NCI-H1930 (cell line): ENCODE data around the gene OR13H1.
"Not testable (repeated sequence)": the region's sequence is repeated elsewhere in the genome, so short reads cannot be mapped to it uniquely, and the experiment has no call there.

ENCODE experiments used
- DNase-seq, 2 experiments: peaks; one replicate each; lab custom pipeline; 2025; lab: John Stamatoyannopoulos, UW

Gene OR13H1, protein sequence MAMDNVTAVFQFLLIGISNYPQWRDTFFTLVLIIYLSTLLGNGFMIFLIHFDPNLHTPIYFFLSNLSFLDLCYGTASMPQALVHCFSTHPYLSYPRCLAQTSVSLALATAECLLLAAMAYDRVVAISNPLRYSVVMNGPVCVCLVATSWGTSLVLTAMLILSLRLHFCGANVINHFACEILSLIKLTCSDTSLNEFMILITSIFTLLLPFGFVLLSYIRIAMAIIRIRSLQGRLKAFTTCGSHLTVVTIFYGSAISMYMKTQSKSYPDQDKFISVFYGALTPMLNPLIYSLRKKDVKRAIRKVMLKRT

DNA sequence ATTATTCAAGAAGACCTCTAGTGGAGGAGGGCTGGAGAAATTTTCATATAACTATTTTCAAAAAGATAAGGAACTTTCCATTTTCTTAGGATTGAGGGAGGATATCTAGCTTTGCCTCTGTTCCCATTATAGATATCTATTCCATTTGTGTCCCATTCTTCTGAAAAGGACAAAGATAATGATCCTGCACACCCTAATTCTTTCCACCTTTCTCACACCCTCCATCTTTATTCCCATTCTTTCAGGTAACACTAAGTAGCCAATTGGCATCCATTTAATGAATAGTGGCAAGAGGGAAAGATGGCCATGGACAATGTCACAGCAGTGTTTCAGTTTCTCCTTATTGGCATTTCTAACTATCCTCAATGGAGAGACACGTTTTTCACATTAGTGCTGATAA lies at the start of gene OR13H1:
OR13H1 (plus strand) TSS at position 301 of the 400 bp plus-strand sequence; CDS start at position 301, 0 bp downstream.
- DNase-seq, result no peak

DNA sequence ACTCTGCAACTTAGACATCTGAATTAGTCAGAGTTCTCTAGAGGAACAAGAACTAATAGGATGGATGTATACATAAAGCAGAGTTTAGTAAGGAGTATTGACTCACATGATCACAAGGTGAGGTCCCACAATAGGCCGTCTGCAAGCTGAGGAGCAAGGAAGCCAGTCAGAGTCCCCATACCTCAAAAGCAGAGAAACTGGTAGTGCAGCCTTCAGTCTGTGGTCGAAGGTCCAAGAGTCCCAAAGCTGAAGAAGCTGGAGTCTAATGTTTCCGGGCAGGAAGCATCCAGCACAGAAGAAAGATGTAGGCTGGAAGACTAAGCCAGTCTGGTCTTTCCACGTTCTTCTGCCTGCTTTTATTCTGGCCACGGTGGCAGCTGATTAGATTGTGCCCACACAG lies 42.3 kb upstream of the OR13H1 start:
- DNase-seq, result not testable (repeated sequence)

DNA sequence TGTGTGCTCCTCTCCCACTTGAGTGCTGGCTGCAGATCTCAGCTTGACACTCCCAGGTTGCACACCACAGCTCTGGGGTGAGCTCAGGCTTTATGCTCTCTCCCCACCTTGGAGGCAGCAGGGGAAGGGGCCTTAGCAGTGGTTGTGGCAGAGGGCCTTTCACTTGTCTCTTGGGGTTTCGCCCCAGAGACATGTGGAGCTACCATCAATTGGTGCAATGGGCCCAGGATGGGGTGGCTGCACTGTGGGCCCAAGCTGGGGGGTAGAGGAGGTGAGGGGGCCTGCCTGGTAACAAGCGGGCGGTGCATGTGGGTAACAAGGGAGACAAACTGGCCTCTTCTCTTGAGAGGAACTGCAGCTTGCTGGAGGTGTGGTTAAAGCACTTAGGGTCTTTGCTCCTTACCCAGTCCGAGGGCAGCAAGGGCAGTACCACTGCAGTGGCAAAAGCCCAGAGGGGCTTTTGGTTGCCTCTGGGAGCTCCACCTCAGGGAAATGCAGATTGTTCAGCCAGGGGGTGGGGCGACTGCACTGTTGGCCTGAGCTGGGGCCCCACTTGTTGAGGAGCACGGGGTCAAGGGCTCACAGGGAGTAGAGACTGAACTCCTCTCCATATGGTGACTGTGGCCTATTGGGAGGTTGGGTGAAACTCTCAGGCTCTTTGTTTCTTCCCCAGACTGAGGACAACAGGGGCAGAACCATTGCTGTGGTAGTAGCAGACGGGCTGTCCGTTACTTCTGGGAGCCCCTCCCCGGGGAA lies 30.5 kb upstream of the OR13H1 start:
- DNase-seq, result no peak

DNA sequence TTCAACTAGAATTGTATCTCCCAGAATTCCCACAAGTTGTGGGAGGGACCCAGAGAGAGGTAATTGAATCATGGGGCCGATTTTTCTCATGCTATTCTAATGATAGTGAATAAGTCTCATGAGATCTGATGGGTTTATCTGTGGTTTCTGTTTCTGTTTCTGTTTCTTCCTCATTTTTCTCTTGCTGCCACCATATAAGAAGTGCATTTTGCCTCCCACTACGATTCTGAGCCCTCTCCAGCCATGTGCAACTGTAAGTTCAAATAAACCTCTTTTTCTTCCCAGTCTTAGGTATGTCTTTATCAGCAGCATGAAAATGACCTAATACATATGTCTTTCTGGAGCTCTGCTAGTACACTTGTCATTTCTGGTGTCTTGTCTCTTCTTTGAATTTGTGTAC lies 22.1 kb upstream of the OR13H1 start:
- no peak for DNase-seq

DNA sequence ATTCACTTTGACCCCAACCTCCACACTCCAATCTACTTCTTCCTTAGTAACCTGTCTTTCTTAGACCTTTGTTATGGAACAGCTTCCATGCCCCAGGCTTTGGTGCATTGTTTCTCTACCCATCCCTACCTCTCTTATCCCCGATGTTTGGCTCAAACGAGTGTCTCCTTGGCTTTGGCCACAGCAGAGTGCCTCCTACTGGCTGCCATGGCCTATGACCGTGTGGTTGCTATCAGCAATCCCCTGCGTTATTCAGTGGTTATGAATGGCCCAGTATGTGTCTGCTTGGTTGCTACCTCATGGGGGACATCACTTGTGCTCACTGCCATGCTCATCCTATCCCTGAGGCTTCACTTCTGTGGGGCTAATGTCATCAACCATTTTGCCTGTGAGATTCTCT lies 344 bp downstream of the OR13H1 start:
- no peak for DNase-seq

DNA sequence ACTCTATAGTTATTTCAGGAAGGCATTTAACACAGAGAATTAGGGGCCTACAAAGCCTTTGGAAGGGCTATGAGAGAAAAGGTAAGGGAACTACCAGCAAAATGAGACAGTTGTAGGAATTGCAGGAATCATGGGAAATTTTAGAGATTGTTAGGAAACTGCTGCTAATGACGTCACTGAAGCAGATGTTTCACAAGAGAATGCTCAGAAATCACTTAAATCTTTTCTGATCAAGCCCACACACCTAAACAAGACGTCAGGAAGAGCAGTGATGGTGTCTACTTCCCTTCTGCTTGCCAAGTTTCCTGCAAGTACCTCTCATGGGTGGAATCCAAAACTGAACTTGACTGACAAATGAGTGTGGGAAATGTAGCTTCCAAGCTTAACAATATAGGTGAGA lies 5.1 kb downstream of the OR13H1 start:
- DNase-seq, result no peak

DNA sequence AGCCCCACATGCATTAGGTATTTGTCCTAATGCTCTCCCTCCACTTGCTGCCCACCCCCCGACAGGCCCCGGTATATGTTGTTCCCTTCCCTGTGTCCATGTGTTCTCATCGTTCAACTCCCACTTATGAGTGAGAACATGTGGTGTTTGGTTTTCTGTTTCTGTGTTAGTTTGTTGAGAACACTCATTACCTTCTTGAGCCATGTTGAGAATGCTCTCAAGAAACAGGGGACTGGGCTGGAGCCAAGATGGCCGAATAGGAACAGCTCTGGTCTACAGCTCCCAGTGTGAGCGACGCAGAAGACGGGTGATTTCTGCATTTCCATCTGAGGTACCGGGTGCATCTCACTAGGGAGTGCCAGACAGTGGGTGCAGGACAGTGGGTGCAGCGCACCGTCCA lies 8.6 kb downstream of the OR13H1 start:
- not testable (repeated sequence) for DNase-seq

DNA sequence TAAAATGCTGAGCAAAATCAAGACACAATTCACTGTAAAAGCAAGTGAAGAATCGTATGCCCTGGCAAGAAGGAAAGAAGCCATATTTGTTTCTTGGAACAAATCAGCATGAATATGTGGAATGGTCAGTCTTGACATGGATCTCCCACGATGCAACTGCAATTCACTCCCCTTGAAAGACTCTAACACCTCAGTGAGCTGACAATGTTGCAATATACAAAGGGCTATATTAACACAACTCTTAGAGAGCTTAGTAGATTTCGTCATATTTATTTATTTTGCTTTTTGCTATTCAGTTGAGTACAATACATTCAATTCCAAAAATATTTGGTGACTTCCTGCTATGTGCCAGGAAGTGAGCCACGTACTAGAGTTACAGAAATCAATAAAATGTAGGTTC lies 14.7 kb downstream of the OR13H1 start:
- DNase-seq, result no peak

DNA sequence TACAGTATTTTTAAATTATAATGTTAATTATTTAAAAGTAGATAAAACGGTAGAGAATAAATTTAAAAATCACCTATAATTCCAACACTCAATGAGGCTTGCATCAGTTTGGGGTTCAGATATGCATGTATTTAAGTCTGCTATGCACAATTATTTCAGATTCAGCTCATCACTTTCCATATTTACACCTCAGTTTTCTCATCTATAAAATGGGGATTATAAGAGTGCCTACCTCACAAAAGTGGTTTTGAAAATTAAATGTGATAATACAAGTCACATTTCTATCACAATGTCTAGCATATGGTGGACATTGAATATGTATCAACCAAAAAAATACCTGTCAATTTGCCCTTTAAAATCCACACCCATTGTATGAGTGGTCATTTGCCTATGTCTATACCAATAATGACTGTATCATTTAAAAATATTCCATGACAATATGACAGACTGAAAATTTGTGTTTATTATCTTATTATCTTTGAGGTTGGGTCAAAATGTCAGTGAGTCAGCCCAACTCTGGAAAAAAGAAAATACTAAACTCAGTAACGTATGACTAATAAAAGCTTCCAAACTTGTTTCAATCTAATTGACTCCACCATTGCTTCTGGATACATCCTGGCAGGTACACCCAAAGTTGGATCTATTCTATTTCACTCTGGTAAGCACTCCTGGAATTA lies 20.8 kb downstream of the OR13H1 start:
- DNase-seq, result no peak

DNA sequence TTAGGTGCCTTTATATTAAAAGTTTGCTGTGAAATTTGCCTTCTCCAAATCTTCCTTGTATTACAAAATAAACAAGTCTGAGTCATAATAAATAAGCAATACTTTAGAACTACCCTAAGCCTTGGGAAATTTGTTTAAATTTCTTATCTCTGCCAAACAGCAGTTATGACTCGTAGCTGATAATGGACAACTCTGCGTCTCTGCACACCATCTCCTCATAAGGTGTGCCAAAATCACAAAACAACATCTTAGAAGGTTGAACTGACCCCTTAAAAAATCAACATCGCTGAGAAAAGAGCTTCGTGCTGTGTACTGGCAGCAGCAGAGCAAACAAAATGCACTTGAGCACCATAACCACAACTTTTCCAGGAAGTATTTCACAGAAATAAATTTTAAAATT lies 22.0 kb downstream of the OR13H1 start:
- no peak for DNase-seq

DNA sequence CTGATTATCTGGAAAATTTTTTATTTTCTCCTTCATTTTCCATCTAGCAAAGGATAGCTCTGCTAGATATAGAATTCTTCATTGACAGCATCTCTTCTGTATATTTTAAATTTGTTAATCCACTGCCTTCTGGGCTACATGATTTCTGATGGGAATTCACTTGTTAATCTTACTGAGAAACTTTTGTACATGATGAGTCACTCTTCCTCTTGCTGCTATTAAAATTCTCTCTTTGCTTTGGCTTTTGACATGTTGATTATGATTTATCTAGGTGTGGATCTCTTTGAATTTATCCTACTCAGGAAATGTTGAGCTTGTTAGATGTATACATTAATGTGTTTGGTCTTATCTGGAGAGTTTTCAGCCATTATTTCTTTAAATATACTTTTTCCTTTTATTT lies 27.5 kb downstream of the OR13H1 start:
- no peak for DNase-seq

DNA sequence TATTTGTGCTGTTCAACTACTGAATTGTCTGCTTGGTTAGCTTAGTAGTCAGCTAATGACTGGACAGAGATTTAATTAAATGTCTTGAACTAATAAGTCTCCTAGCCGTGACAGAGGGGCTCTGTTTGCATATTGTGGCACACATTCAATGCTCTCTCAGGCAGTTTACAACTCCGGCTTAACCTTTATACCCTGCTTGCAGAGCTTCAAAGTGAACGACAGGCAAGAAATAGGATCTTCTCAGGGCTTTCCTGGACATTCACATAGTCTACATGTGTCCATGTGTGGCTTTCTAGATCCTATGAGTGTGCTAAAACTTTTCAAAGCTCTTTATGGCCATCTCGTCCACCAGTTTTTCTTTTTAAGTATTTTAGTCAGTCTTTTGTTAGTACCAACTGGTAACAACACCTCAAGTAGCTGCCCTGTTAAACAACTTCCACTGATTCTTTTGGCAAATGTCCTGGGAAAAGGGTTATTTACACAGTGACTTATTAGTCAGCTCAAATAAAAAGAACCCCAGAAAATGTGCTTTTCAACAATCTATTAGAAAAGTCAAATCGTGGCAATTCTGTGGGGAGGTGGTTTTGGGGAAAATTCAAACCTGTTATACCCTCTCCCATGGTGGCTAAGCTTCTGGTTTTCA lies 28.6 kb downstream of the OR13H1 start:
- no peak for DNase-seq

DNA sequence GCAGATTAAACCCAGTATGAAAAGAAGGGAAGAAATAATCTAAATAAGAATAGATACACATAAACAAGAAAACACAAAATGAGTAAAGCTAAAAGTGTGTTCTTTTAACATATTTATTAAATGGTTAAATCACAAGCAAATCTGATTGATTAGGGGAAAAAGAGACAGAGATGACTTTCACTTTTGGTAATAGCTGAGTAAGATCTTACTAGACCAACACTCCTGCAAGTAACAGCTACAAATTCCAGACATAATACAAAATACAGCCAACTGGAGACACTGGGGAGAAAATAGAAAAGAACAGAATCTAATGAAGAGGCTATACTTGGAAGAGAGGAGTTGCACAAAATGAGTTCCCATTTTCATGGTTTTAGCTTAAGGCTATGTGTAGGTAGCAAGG lies 33.5 kb downstream of the OR13H1 start:
- DNase-seq, result no peak

DNA sequence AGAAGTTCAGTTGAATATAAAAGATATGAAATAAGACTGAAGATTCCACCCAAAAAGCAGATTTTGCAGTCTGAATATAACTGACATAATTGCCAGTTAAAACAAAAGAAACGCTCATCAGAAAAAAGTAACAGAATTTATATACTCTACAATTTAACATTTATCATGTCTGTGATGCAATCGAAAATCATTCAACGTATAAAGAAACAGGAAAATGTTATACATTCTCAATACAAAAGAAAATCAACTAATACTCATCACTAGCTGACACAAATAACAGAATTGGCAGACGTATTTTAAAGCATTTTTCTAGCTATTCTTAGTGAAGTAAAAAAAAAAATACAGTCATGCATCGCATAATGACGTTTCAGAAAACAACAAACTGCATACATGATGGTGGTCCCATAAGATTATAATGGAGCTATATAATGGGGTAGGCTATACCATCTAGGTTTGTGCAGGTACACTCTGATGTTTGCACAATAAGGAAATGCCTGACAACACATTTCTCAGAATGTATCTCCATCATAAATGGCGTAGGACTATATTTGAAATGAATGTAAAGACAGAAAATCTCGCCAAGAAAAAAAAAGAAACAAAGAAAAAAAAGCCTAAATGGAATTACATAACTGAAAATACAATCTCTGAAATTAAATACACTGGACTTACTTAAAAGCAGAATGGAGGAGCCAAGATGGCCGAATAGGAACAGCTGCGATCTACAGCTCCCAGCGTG lies 34.3 kb downstream of the OR13H1 start:
- peak in 1 of 2 experiments; percentile 20 for DNase-seq

DNA sequence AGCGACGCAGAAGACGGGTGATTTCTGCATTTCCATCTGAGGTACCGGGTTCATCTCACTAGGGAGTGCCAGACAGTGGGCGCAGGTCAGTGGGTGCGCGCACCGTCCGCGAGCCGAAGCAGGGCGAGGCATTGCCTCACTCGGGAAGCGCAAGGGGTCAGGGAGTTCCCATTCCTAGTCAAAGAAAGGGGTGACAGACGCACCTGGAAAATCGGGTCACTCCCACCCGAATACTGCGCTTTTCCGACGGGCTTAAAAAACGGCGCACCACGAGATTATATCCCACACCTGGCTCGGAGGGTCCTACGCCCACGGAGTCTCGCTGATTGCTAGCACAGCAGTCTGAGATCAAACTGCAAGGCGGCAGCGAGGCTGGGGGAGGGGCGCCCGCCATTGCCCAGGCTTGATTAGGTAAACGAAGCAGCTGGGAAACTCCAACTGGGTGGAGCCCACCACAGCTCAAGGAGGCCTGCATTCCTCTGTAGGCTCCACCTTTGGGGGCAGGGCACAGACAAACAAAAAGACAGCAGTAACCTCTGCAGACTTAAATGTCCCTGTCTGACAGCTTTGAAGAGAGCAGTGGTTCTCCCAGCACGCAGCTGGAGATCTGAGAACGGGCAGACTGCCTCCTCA lies 35.0 kb downstream of the OR13H1 start:
- not testable (repeated sequence) for DNase-seq

DNA sequence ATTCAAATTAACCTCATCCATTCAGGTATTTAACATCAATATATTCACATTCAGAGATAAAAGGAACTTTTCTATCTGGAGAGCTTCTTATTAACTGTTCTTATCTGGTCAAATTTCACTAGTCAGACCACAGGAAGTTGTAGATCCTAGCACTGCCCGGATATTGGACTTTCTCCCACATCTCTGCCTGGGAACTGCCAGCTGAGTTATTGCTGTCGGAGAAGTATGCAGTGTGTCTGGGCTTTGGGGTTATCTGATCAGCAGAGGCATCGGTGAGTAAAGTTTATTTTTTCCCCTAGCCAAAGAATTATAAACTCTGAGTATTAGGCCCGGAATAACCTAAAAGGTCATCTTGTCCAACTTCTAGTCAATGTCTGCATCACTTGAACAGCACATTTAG lies 45.1 kb downstream of the OR13H1 start:
- DNase-seq, result no peak
